ENCODE results near the gene WDR18. TPM values are rescaled to one million over a fixed set of nuclear protein-coding genes. Genes with fewer than 3 reads are reported as not detected.

WDR18 gene
- total and polyA plus RNA-seq, 2 experiments from 2014 or later, result 155 to 157 TPM

DNA sequence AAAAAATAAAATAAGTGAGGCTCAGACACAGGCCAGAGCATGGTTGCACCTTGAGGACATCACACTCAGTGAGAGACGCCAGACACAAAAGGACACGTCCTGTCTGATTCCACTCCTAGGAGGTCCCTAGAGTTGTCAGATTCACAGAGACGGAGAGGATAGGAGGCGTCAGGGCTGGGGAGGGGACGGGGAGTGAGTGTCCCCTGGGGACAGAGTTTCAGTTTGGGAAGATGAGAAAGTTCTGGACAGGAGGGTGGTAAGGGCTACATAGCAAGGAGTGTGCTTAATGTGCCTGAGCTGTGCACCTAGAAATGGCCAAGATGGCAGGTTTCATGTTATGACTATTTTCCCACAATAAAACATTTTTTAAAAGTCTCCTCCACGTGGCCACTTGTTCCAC lies 13.9 kb downstream of the WDR18 start:
- Mint-ChIP-seq H3K4me1 (peaks cover 3% of the 10 kb centered on the region; the same call in 2 of the 3 replicates), H3K27me3 (ENCODE audit: insufficient read depth, low read depth, poor library complexity) (peaks cover 50% of the 10 kb centered on the region), H3K4me3 (no peak overlapping the region), H3K27ac (no peak overlapping the region), H3K36me3 (ENCODE audit: low read depth) (no peaks in the 10 kb centered on the region), H3K9me3 (no peaks in the 10 kb centered on the region)
- Histone ChIP-seq H3K4me3 (no peak overlapping the region), H2AFZ (no peak overlapping the region), H3K4me1 (ENCODE audit: insufficient read depth) (no peaks in the 10 kb centered on the region; the same call in 1 of the 2 replicates), H3K36me3 (ENCODE audit: insufficient read depth) (no peaks in the 10 kb centered on the region), H3F3A (replicated peaks; ENCODE audit: low read depth) (peaks cover 15% of the 10 kb centered on the region), H3K27ac (ENCODE audit: low read depth) (no peak overlapping the region), H3K27me3 (ENCODE audit: insufficient read depth) (peaks cover 45% of the 10 kb centered on the region), H3K79me2 (replicated peaks; ENCODE audit: insufficient read depth) (no peaks in the 10 kb centered on the region), H3K4me2 (no peak overlapping the region), H4K20me1 (replicated peaks; ENCODE audit: insufficient read depth) (0 out of 2 replicates have a peak, but pooled peaks cover 2% of the 10 kb centered on the region), H3K9me2 (ENCODE audit: insufficient read depth) (no peaks in the 10 kb centered on the region)
- ATAC-seq, result no peak
- no peak for DNase-seq (ENCODE audit: low spot score)
- TF ChIP-seq ZNF462 (CRISPR knock-in tag; IDR thresholded peaks at IDR 0.05) (no peak), EZH2 (IDR thresholded peaks at IDR 0.05; ENCODE audit: low read depth, unreplicated experiment) (no peak), NANOG (IDR thresholded peaks at IDR 0.05; ENCODE audit: borderline replicate concordance) (no peak), JUNB (IDR thresholded peaks at IDR 0.05; ENCODE audit: unreplicated experiment) (no peak), ZNF331 (CRISPR knock-in tag; IDR thresholded peaks at IDR 0.05; ENCODE audit: low read depth) (no peak), EZH2phosphoT487 (IDR thresholded peaks at IDR 0.05; ENCODE audit: unreplicated experiment) (no peak), POLR2AphosphoS5 (IDR thresholded peaks at IDR 0.05; ENCODE audit: low read depth) (no peak), STAT1 (IDR thresholded peaks at IDR 0.05; ENCODE audit: unreplicated experiment) (no peak), ETS1 (IDR thresholded peaks at IDR 0.05) (no peak), ZNF114 (CRISPR knock-in tag; IDR thresholded peaks at IDR 0.05) (no peak), CREB1 (CRISPR knock-in tag; IDR thresholded peaks at IDR 0.05; ENCODE audit: low read depth) (no peak)
- TF ChIP-seq, protein P1, sequence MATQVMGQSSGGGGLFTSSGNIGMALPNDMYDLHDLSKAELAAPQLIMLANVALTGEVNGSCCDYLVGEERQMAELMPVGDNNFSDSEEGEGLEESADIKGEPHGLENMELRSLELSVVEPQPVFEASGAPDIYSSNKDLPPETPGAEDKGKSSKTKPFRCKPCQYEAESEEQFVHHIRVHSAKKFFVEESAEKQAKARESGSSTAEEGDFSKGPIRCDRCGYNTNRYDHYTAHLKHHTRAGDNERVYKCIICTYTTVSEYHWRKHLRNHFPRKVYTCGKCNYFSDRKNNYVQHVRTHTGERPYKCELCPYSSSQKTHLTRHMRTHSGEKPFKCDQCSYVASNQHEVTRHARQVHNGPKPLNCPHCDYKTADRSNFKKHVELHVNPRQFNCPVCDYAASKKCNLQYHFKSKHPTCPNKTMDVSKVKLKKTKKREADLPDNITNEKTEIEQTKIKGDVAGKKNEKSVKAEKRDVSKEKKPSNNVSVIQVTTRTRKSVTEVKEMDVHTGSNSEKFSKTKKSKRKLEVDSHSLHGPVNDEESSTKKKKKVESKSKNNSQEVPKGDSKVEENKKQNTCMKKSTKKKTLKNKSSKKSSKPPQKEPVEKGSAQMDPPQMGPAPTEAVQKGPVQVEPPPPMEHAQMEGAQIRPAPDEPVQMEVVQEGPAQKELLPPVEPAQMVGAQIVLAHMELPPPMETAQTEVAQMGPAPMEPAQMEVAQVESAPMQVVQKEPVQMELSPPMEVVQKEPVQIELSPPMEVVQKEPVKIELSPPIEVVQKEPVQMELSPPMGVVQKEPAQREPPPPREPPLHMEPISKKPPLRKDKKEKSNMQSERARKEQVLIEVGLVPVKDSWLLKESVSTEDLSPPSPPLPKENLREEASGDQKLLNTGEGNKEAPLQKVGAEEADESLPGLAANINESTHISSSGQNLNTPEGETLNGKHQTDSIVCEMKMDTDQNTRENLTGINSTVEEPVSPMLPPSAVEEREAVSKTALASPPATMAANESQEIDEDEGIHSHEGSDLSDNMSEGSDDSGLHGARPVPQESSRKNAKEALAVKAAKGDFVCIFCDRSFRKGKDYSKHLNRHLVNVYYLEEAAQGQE (IDR thresholded peaks at IDR 0.05; ENCODE audit: unreplicated experiment), result no peak
- TF ChIP-seq, protein P2, sequence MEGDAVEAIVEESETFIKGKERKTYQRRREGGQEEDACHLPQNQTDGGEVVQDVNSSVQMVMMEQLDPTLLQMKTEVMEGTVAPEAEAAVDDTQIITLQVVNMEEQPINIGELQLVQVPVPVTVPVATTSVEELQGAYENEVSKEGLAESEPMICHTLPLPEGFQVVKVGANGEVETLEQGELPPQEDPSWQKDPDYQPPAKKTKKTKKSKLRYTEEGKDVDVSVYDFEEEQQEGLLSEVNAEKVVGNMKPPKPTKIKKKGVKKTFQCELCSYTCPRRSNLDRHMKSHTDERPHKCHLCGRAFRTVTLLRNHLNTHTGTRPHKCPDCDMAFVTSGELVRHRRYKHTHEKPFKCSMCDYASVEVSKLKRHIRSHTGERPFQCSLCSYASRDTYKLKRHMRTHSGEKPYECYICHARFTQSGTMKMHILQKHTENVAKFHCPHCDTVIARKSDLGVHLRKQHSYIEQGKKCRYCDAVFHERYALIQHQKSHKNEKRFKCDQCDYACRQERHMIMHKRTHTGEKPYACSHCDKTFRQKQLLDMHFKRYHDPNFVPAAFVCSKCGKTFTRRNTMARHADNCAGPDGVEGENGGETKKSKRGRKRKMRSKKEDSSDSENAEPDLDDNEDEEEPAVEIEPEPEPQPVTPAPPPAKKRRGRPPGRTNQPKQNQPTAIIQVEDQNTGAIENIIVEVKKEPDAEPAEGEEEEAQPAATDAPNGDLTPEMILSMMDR (conservative IDR thresholded peaks at IDR 0.05; ENCODE audit: low read depth in 2 of 2), result no peak
